HG03139 (cell line): ENCODE measurements around the gene FHIT.

ENCODE experiments used
- ATAC-seq: cut with Tn5 transposase; IDR thresholded peaks from one replicate; pipeline ENCODE4 v1.9.1; 2021; ENCODE audit not compliant: unreplicated experiment

Gene FHIT

DNA sequence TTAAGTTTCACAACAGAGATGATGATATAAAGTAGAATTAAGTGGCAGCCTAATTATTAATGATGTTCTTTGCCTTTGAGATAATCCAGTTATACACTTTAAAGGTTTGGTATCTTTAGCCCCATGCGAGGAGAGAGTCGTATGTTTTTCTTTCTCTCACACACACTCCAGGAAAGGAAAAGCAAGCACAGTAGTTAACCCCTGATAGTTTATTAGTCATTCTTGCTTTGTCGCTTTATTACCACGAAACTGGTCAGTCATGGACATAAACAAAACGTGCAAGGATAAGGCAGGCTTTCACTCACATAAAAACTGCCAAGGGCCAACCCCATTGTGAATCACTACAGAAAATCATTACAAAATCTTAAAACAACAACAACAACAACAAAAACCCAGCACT, 866.9 kb downstream of the FHIT start:
- no peak for ATAC-seq

DNA sequence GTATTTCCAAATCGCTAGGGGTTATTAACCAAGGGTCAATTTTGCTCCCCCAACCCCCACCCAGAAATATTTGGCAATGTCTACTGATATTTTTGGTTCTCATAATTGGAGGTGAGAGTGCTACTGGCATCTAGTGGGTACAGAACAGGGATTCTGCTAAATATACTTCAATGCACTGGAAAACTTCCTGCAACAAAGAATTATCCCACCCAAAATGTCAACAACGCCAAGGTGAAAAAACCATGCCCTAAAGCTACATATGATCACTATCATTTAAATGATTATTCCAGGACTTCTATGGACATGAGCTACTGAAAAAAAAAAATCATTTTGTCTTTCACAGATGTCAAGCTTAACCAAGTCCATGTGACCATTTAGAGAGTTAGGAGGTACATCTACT, 867.9 kb downstream of the FHIT start:
- ATAC-seq = no peak

DNA sequence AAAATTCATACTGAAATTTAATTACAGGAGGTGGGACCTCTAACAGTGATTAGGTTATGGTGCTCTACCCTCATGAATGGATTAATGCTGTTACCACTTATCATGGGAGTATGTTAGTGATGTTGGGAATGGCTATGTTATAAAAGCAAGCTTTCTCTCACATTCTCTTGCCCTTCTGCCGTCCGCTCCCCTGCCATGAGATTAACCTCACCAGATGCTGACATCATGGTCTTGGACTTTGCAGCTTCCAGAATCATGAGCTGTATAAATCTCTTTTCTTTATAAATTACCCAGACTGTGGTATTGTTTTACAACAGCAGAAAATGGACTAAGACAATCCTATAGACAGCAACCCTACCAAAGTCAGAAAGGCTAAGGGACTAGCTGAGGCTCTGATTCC, 884.8 kb downstream of the FHIT start:
- ATAC-seq = no peak

DNA sequence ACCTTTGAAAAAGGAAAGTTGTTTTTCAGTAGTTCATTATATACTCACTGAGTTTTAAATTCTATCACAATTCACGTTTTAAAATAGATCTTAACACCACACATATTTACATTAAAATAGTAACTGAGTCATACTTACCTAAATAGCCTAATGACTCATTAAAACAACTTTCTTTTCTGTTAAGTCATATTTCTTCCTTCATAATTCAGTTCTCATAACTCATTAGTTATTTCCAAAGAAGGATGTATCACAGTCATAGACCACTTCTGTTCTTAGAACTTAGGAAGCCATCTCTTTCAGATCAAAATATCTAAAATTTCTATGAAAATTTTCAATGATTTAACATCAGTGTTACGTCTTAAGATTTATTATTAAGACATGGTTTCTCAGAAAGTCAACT, 885.9 kb downstream of the FHIT start:
- no peak for ATAC-seq

DNA sequence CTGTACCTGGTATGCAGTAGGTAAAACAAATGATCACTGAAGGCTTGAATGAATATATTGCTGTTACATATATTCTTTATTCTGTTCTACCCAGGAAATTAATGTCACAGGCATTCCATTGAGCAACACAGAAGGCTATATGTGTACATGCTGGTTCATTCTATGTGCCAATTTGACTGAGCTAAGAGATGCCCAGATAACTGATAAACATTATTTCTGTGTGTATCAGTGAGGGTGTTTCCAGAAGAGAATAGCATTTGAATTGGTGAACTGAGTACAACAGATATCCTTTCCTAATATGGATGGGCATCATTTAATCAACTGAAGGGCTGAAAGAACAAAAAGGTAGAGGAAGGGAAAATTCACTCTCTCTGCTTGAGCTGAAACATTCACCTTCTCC, 886.8 kb downstream of the FHIT start:
- ATAC-seq = no peak

DNA sequence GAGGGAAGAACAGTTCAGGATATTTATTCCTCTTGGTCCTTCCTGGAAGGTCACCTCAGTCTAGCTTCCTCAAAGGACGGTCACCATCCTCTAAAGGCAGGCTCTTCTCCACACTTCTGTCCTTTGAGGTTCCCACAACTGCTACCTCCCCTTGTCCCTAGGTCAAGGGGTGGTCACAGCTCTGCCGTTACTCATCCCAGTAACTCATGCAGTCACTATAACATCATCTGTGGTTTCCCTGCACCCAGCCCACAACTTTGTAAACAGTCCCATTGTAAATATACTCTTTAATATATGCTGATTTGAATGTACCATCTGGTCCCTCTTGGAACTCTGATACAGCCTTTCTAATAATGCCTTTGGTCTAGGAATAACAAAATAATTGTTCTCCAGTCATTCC, 887.4 kb downstream of the FHIT start:
- no peak for ATAC-seq

DNA sequence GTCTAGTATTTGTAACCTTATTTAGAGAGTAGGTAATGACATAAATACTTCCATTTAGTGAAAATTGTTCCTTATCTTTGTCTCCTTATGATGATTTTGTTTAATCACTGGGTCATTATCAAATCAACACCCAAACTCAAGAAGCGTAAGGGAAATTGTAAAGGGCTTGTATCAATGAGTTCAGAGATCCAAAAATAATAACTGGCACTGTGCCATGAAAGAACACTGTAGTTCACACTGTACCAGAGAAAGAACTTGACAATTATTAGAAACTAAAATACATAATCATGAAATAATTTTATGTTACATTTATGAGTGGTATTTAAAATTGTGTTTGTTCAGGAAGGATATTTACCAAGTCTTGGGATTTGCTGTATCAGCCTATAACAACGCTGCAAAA, 895.4 kb downstream of the FHIT start:
- ATAC-seq = no peak

DNA sequence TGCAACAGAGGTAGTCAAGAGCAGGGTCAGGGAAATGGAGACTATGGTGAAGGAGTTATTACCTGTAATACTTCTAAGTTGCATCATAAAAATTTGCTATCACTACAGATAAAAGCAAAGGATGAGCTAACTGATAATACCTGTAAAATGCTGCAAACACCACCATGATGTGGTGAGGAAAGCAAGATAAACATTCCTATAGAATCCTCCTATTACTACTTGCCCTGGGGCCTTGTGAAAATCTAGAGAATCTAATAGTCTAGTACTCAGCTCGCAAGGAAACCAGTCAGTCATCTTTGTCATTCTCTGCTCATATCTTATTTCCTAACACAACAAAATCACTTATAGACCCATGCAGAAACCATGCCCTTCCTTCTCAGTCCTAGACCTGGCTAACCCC, 899.8 kb downstream of the FHIT start:
- ATAC-seq = no peak

DNA sequence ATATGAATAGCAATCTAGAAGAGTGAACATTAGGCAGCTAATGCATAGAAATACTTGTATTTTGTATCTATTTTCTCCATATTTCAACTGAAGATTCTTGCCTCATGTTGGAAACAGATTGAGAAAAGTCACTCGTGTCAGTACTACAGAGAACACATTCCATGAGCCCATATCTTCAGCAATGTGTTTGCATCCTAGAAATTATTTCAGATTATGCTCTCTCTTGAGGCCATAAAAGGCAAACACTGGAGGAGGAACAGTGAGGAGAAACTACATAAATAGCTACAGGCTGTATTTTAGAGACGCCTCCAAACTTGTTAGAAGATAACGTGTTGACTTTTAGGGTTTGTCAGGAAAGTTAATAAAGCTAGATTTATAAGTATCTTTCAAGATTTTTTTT, 906.9 kb downstream of the FHIT start:
- no peak for ATAC-seq

DNA sequence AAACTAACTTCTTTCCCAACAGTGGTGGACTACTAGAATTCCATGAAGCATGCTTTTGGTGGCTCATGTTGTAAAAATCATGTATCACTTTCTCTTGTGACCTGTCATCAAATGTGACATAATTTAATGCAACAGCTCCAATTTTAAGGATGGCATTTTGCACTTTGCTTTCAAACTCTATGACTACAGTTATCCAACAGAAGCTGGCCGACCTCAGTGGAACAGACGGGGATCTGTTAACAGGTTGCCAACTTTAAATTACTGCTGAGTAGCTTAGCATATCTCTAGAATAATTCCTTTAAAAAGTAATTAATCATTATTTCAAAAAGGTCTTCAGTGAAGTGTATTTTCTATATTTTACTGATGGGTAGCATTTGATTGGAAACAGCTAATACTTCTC, 907.4 kb downstream of the FHIT start:
- ATAC-seq = no peak

DNA sequence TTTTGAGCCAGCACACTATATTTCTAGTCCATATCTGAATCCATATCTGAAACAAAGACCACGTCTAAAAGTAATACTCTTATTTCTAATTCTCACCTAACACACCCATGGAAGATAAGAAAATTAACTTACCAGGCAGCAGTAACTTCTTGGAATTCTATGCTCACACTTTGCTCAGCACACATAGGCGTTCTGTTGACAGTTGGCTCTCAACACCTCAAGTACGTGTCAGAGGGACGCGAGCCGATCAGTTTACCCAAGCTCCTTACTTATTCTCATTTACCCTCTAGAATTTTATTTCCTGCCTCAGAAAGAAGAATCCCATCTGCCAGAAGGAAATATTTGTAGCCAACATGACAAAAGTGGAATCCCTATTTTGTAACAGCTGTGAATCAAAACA, 911.9 kb downstream of the FHIT start:
- no peak for ATAC-seq

DNA sequence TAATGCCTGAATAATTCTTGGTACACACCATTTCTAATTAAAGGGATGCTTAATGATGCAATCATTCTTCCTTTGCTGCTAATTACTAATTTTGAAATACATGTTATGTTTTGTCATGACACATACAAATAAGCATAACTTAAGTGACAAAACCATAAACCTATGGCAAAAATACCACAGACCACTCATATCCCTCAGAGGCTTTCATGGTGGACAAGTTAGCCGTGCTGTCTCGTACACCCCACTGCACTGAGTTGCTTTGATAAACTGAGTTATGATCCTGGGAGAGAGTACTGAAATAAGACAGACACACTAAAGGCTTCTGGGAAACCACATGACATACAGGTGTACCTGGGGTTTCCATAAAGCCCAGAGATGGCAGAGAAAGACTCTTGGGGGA, 913.8 kb downstream of the FHIT start:
- no peak for ATAC-seq

DNA sequence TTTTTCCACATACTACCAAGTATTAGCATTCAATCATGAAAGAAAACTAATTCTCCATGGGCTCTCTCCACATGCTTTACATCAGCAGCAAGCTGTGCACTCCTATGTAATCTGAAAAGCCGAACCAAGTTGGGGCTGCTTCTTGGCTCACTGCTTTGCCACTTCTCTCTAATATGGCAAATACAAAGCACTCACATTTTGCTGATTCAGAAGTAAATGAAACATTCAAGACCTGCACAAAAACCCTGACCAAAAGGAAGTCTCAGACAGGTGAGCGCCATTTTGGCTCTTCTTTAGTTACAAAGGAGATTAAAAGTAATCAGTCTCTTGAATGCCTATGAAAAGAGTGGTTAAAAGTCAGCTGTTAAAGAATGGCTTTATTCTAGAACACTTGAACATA, 915.2 kb downstream of the FHIT start:
- ATAC-seq = no peak

DNA sequence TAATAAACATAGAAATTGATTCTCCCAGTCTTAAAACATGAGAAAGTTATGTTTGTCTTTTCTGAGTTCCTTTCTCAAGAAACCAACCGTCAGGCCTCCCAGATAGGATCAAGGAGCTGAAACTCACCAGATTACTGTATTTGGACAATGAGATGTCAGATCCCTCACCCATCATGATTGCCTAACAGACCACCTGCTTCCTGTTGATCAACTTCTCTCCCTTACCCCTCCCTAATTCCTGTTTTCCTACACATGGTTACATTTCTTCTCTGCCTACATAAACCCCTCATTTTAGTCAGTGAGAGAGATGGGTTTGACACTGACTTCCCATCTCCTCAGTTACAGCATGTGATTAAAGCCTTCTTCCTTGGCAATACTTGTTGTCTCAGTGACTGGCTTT, 917.5 kb downstream of the FHIT start:
- no peak for ATAC-seq

DNA sequence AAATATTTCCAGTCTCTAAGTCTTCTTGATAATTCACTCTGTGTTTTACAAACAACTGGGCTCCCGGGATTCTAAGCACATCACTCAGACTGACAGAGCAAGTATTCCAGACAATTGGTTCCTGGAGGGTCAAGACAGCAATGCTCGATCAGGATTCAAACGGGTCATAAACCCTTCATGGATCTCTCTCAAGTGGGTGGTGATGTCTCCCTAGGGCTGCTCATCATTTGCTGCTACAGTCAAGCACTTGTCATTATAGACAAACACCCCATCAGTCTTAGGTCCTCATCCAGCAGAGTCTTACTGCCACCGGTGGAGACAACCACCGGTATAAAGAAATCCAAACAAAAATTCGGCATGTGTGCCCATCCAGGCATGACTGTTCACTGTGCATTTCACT, 921.1 kb downstream of the FHIT start:
- no peak for ATAC-seq

DNA sequence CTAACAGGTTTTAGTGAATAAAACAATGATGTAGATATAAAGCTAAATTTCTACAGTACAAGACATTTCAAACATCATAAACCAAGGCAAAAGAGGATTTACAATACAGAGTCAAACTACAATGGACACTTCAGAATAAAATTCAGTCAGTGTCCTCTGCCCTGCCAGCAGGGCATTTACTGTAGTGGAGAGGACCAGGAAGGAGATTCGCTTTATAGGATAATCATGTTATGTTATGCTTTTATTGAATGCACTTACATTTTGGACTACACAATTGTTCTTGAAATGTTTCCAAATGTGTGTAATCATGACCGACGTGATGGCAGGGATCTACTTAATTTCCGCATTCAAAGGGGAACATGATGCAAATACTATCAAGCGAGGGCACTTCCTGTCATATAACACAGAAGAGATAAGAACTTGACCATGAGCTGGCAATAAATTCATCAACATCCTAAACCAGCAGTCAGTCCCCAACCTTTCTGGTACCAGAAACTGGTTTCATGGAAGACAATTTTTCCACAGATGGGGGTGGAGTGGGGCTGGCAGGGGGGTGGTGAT, 925.6 kb downstream of the FHIT start:
- no peak for ATAC-seq

DNA sequence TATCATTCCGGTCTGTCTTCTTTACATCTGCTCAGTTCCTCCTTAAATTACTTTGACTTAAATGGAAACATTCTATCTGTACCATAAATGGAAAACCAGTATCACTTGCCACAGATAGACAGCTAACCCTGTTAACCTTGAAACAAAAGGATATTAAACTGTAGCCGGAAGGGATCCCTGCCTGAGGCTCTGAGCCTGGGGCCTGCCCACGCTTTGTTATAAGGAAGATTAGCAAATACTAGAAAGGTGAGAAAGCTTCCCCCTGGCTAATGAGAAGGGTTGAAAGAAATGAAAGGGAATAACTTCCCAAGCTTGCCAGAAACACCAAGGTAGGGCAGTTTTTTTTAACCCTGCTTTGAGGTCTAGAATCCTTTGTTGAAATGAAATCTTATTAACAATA, 927.6 kb downstream of the FHIT start:
- ATAC-seq = no peak

DNA sequence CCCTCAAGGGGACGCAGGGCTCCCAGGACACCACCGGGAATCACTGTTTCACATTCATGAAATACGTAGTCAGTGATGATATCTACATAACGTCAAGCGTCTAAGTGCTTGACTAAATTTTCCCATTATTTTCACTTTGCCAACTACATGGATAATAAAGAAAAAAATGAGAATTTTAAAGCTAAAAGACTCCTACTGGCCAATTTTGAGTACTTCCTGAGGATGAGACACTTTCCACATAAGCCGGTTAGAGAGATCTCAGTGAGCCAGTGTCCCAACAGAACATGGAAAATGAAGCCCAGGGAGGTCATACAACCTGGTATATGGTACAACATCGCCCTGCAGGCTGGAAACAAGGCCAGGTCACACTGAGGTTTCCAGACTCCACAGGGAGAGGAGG, 928.1 kb downstream of the FHIT start:
- ATAC-seq = no peak

DNA sequence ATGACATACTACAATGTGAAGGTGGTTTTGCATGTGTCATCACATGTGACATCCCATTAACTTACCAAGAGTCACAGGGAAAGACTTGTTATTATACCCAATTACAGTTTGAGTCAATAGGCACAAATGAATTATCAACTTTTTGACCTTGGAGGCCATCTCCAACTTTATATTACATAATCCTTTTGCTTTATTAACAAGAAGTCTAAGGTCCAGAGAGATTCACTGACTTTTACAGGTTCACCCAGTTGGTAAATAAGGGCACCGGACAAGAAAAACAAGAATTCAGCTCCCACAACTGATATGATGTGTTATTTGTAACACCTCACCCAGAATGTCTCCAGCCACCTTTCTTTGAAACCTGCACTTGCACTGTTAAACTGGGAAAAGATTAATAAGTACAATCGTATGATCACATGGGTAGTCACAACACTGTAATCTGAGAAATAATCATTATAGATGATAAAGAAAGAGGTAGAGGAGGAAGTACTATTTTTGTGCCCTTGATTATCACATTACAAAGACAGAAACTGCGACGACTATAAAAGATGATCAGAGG, 928.9 kb downstream of the FHIT start:
- ATAC-seq = no peak

DNA sequence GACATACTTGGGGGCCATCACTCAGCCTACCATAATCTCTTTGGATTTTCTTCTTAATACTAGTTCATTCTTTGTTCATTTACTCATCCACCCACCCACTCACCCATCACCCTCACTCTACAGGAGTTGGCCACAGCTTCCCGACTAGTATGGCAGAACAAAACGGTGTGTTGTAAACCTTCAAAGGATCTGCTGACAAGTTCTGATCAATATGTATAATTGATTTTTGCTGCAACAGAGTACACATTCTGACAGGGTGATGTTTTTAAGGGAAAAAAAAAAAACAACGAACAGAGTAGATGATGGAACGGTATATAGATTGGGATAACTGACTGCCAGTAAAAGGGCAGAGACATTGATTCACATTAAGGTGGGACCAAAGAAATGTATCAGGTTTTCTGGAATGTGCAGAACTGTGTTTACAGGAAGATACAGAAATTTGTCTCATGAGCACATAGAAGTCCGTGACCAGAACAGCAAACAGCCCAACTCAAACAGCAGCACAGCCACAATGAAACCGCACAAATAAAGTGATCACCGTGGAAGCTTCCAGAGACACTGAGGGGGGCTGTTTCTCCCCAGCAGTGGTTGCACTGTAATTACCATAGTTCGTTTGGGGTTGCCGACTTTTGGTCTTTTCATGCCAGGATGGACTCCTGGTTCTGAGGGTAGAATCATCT, 931.9 kb downstream of the FHIT start:
- no peak for ATAC-seq

DNA sequence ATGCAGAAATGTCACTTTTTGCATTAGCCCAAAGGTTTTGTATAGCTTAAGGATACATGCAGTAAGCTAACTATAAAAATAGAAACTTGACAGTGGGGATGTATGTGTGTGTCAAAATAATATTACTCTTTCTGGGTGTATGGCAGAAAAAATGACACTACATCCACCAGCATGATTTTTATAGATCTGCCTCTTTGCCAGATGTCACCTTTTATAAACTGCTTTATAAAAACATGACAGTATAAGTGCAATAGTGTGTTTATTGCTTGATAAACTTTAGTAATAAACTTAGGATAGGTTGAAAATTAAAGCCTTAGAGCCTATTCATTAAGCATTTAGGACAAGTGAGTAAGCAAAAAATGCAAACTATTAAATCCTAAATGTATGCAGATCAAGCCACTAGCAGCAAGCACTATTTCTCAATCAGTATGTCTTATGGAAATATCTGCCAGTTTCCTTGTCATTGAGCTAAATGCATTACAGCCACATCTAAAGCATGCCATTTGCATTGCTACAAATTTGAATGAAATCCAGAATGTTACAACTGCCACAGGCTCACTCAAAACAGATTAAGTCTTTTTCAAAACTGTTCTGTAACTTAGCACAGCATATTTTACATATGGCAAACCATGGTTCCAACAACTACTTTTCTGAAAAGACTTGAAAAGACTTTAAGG, 935.0 kb downstream of the FHIT start:
- ATAC-seq = no peak

DNA sequence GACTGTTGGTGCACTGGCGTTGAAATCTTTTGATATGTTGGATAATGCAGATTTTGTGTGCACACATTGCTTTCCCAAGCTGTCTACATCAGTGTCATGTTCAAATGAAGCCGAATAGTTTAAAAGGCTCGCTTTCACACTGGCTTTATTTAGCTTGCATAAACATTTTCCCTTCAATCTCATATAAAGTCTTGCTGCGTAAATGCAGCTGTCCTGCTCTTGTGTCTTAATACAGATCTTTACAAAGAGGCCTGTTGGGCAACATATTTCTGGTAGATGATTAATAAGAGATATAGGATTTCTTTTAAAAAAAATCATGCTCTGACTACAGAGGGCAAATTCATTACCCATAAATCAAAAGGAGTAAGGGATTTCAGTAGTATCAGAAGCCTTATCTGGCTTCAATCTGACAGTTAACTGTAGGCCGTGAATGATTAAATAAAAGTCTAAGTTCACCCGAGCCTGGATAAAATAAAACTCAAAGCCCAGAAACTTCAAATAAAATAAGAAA, 937.2 kb downstream of the FHIT start:
- ATAC-seq = no peak
